22Rv1 (cell line): ENCODE measurements around the gene CTNND2.

Source experiments
- ZFX ChIP-seq: fragments of 450-650 bp; IDR thresholded peaks from 2 replicates; pipeline ENCODE4 v1.6.1; 2017; ENCODE audit warnings: antibody characterized with exemption, borderline replicate concordance
- TF ChIP-seq, protein P1 (sequence below): fragments of 450-650 bp; IDR thresholded peaks from 2 replicates; pipeline ENCODE4 v1.5.1; 2017; ENCODE audit warnings: mild to moderate bottlenecking

GRCh38 chr5:11715461-11716196 lies 188.6 kb downstream of the CTNND2 start:
- TF ChIP-seq, protein P1, sequence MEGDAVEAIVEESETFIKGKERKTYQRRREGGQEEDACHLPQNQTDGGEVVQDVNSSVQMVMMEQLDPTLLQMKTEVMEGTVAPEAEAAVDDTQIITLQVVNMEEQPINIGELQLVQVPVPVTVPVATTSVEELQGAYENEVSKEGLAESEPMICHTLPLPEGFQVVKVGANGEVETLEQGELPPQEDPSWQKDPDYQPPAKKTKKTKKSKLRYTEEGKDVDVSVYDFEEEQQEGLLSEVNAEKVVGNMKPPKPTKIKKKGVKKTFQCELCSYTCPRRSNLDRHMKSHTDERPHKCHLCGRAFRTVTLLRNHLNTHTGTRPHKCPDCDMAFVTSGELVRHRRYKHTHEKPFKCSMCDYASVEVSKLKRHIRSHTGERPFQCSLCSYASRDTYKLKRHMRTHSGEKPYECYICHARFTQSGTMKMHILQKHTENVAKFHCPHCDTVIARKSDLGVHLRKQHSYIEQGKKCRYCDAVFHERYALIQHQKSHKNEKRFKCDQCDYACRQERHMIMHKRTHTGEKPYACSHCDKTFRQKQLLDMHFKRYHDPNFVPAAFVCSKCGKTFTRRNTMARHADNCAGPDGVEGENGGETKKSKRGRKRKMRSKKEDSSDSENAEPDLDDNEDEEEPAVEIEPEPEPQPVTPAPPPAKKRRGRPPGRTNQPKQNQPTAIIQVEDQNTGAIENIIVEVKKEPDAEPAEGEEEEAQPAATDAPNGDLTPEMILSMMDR = no peak
- no peak for TF ChIP-seq ZFX
